SIG-M5 treated with dmso at 0.1 percent for 504 hours (cell line): ENCODE results near the gene COPZ2.
"Not testable (repeated sequence)": the region's sequence is repeated elsewhere in the genome, so short reads cannot be mapped to it uniquely, and the experiment has no call there.

Source experiments
- DNase-seq: peaks from one replicate; lab custom pipeline; 2025; ENCODE audit not compliant: unreplicated experiment; lab: John Stamatoyannopoulos, UW

COPZ2 gene

GRCh38 chr17:48010193-48010592, 27.4 kb downstream of the COPZ2 start:
- DNase-seq, result no peak

GRCh38 chr17:48006936-48007709, 30.5 kb downstream of the COPZ2 start:
- peak; percentile 47 for DNase-seq

GRCh38 chr17:48004983-48005382, 32.6 kb downstream of the COPZ2 start:
- DNase-seq, result no peak

DNA sequence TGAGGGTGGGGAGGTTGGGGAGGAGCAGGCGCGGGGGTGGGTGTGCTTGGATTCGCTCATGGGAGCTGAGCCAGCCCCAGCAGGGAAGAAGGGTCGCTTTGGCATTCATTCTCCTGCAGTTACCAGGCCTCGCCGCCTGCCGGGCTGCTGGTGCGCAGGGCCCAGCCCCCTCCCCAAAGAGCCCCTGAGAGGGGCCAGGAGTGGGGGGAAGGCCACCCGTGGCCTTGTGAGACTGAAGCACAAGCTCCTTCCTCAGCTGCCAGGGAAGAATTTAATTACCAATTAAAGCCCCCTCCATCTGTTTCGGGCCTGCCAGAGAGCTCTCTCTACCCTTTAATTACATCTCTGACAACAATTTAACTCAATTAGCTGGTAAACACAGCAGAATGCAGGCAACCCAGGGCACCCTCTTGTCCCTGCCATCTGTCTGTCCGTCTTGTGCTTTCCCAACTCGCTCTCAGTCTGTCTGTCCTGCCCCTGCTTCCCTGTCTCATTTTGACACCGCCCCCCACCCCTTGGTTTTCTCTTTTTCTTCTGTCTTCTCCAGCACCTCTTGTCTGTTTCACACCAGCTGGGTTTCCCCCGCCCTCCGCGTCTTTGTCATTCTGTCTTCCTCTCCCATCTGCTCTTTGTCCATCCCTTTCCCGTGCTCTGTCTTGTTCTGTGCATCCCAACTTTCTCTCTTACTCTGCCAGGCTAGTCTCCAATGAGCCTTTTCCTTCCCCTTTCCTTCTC, 34.0 kb downstream of the COPZ2 start:
- no peak for DNase-seq

DNA sequence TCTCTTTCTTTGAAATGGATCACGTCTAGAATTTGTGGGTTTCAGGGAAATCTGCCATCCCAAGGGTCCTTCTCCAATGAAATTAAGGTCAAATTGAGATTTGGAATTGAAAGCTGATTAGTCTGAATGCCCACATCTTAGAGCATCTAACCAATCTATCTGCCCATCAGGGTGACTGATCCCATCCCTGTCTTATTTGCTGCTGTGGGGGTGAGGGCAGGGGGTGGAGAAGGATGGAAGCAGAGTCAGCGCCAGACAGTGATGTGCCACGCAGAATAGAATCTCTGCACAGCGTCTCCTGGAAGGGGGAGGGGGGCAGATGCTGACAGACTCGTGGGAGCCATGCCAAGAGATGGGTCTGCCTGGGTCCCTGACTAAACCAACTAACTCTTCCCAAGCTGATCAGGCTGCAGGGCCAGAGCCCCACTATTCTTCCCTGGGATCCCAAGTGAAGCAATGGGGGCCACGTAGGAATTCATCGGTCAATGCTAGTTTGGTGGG, 34.6 kb downstream of the COPZ2 start:
- no peak for DNase-seq

DNA sequence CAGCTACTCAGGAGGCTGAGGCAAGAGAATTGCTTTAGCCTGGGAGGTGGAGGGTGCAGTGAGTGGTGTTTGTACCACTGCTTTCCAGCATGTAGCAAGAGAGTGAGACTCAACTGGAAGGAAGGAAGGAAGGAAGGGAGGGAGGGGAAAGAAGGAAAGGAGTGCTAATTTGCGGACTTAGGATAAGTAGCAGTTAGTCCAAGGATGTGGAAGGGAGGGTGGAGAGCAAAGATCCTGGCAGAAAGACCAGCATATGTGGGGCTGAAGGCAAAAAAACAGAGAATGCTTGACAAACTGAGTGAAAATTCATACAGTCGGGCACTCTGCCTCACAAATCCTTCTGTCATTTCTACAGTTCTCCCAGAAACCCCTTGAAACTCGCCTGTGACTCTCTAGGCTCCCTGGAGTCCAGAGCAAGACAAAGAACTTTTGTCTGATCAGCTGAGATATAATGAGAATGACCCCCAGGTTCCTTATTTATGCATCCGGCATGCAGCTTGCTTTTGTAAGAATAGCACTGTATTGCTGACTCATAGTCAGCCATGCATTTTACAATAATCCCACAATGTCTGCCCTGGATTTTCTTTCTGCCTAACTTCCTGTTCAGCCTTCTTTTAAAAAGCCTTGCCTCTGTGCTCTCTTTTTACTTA, 35.2 kb downstream of the COPZ2 start:
- peak; percentile 94 for DNase-seq

- not testable (repeated sequence) for DNase-seq
Observed at GRCh38 chr17:48001657-48002056, 35.9 kb downstream of the COPZ2 start.

DNA sequence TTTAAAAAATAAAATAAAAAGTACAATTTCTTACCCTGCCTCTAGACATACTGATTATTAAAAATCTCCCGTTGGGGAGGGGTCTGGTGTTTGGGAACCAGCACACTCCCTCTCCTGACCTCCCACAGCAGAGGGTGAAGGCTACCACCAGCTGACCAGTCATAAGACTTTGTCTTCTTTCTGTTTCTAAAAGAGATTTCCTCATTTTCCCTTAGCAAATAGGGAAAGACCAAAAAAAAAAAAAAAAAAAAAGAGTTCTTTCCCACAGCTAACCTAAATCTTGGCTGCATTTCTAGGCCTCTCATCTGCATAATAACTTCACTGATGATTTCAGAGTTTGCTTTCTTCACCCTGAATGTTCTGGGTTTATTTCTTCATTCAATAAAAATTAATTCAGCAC, 36.4 kb downstream of the COPZ2 start:
- DNase-seq, result no peak

DNA sequence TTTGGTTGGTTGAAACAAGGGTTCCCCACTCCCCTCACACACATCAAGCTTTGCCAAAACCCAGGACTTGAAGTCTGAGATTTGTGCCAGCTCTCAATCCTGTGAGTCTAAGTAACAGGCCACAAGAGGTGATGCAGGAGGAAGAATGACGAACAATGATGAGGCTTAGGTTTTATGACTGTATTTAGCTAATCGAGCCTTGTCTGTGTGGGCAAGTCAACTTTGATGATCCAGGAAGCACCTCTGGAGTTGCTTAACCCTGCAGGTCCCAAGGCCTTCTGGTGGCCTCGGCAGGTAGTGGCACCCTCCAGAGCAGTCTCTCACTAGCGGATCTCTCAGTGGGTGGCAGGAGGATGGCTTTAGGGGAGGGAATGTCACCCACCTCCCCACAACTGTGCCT, 38.0 kb downstream of the COPZ2 start:
- peak; percentile 42 for DNase-seq

GRCh38 chr17:47998044-47998443, 39.6 kb downstream of the COPZ2 start:
- no peak for DNase-seq

GRCh38 chr17:47997586-47997985, 40.0 kb downstream of the COPZ2 start:
- no peak for DNase-seq

GRCh38 chr17:47996201-47996600, 41.4 kb downstream of the COPZ2 start:
- no peak for DNase-seq

DNA sequence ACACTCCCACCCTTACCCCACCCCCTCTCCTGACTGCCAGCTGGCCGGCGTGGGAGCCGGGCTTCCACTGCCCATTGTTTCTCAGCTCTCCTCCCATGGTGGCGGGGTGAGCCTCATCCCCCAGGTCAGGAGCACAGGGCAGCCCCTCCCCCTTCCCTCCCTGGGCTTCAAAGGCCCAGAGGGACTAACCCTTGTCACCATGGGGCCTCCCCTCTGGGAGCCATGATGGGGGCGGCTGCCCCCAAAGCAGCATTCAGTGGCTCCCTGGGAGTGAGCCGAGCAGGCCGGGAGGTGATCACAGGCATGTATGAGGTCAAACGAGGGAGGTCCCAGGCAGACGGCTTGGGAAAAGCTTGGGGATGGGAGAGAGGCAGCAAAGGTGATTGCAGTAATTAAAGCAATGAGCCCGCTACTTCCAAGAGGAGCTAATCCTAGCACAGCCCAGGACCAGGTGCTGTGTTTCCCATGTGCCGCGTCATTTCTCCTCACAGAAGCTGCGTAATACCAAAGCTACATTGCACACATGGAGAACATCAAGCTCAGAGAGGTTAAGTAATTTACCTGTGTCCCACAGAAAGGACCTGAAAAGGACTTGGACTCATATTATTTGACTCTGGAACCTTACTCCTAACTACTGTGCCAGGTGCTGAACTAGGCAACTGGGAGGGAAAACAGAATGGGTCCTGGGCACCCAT, 42.2 kb downstream of the COPZ2 start:
- DNase-seq, result no peak

- DNase-seq, result no peak
Observed at GRCh38 chr17:47994724-47995123, 42.9 kb downstream of the COPZ2 start.

DNA sequence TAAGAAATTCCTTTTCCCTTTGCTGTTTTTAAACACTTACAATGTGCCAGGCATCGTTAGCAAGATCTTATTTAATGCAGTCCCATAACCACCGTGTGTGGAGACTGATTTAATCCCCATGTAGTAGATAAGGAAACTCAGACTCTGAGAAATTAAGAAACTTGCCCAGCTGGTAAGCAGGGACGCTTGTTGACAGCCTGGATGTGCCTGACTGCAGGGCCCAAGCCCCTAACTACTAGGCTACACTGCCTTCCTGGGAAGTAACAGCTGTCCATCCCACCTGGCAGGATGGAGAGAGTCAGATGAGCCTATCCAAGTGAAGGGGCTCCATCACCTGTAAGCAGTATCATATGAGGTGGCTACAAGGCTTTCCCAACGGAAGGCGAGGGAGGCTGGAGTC, 43.6 kb downstream of the COPZ2 start:
- DNase-seq, result no peak

DNA sequence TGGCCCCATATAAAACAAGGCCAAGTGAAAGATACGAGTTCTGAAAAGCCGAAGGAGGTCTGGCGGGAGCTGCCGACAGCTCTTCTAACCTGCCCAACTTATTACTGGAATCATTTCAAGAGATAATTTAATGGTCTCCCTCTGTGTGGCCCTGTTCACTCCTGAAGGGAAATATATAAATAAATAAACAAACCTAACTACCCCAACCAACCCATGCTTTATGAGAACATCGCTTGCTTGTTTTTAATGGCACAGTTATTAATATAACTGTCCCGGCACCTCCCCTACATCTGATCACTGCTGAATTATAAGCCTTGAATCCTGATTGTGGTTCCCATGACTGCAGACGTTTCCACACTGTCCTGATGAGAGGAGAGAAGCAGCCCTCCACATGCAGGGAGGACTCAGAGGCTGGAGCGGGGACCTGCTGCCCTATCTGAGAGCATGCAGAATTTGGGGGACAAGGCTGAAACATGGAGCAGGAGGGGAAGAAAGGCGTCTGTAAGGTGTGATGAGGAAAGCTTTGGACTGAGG, 44.5 kb downstream of the COPZ2 start:
- DNase-seq, result no peak

DNA sequence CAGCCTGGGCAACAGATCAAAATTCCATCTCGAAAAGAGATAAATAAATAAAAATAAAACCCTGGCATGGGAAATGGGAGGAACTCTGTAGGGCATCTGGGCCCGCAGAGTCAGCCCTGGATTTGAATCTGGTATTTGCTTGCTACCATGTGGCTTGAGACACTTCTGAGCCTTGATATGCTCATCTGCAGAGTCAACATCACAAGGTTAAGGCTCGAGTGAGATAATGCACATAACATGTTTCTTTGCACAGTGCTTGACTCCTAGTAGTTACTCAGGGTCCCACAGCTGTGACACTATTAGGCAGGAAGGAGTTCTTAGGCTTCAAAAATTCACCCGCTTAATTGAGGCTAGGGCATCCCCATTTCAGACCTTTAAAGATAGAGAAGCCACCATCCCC, 45.4 kb downstream of the COPZ2 start:
- no peak for DNase-seq

GRCh38 chr17:47990962-47991731, 46.5 kb downstream of the COPZ2 start:
- no peak for DNase-seq

- no peak for DNase-seq
Observed at GRCh38 chr17:47989700-47990099, 47.9 kb downstream of the COPZ2 start.

- no peak for DNase-seq
Observed at GRCh38 chr17:47989159-47989558, 48.4 kb downstream of the COPZ2 start.
